Activated CD4-positive, alpha-beta T cell treated with anti-CD3 and anti-CD28 coated beads for 36 hours (primary cell): ENCODE measurements around the gene CCDC61. TPM values are rescaled to one million over a fixed set of nuclear protein-coding genes. Genes with fewer than 3 reads are reported as not detected.
A peak's percentile ranks its signal among the peaks of the same experiment; 100 is the strongest.

Experiments
- ATAC-seq: fragments of 200-7000 bp; cut with Tn5 transposase; one replicate; pipeline ENCODE4 v1.10.0; 2021; ENCODE audit warnings: mild to moderate bottlenecking, moderate library complexity
- CTCF ChIA-PET: fragments of 350-600 bp; sonication (Branson Sonifier 250); formaldehyde crosslinking; loops from one replicate; lab custom pipeline; 2021; ENCODE audit warnings: antibody characterized with exemption; lab: Charles Lee
- POLR2A ChIA-PET: fragments of 350-600 bp; sonication (Branson Sonifier 250); formaldehyde crosslinking; loops from one replicate; lab custom pipeline; 2021; ENCODE audit warnings: antibody characterized with exemption, inconsistent platforms; lab: Charles Lee
- DNase-seq: peaks from one replicate; pipeline ENCODE4 v3.0.0-alpha.2; 2020
- H3K27ac Mint-ChIP-seq: one replicate; pipeline ENCODE4 v1.8.0; 2021; ENCODE audit warnings: mixed read lengths
- H3K27me3 Mint-ChIP-seq: one replicate; pipeline ENCODE4 v1.8.0; 2021; ENCODE audit warnings: mixed read lengths
- H3K36me3 Mint-ChIP-seq: one replicate; pipeline ENCODE4 v1.8.0; 2021; ENCODE audit warnings: low read depth, mixed read lengths
- H3K4me1 Mint-ChIP-seq: one replicate; pipeline ENCODE4 v1.8.0; 2021; ENCODE audit warnings: mixed read lengths
- H3K4me3 Mint-ChIP-seq: one replicate; pipeline ENCODE4 v1.8.0; 2021; ENCODE audit warnings: mild to moderate bottlenecking, moderate library complexity, mixed read lengths
- H3K9me3 Mint-ChIP-seq: one replicate; pipeline ENCODE4 v1.8.0; 2021; ENCODE audit warnings: low read depth, mixed read lengths
- intact Hi-C, 2 experiments: fragments of 100-400 bp; cut with DNase I in 1 of 2; cut with micrococcal nuclease in 1 of 2; formaldehyde crosslinking; loops; one replicate each; pipeline versions ENCODE4 v1.14.2 to v1.15.1; 2022 to 2024; cut with DNase I, micrococcal nuclease
- total RNA-seq, 2 experiments: library from RNA; stranded (reverse); gene quantifications; one replicate each; pipeline ENCODE4 v1.2.3, GENCODE V29; 2021

The CCDC61 gene
- total RNA-seq, 2 experiments from 2014 or later = 22.4 to 26.2 TPM

GRCh38 chr19:45975306-45976070, 19.8 kb upstream of the CCDC61 start:
- intact Hi-C loops = no loop called here
- H3K4me3 Mint-ChIP-seq = no peak overlapping the region
- no peak overlapping the region for H3K27ac Mint-ChIP-seq
- ChIA-PET POLR2A (no interaction called here), CTCF (interaction anchor here (0.5 kb wide), 1 partner anchor 53 kb away, joined by 3 read pairs; no protein-coding TSS in a partner anchor)
- ATAC-seq = no peak
- H3K27me3 Mint-ChIP-seq = peaks cover 41% of the 10 kb centered on the region
- H3K4me1 Mint-ChIP-seq = peaks cover 17% of the 10 kb centered on the region
- no peaks in the 10 kb centered on the region for H3K36me3 Mint-ChIP-seq
- no peak for DNase-seq
- H3K9me3 Mint-ChIP-seq = no peaks in the 10 kb centered on the region

- DNase-seq = no peak
- no peak overlapping the region for H3K27ac Mint-ChIP-seq
- peaks cover 15% of the 10 kb centered on the region for H3K4me1 Mint-ChIP-seq
- H3K9me3 Mint-ChIP-seq = no peaks in the 10 kb centered on the region
- H3K4me3 Mint-ChIP-seq = no peak overlapping the region
- no peaks in the 10 kb centered on the region for H3K36me3 Mint-ChIP-seq
- H3K27me3 Mint-ChIP-seq = peaks cover 37% of the 10 kb centered on the region
- ChIA-PET CTCF (interaction anchor here (0.5 kb wide), 1 partner anchor 53 kb away, joined by 3 read pairs; no protein-coding TSS in a partner anchor), POLR2A (no interaction called here)
- ATAC-seq = no peak
- intact Hi-C loops = no loop called here
These were observed 19.1 kb upstream of the CCDC61 start for GRCh38 chr19:45976178-45976577.

GRCh38 chr19:45978156-45978555, 17.1 kb upstream of the CCDC61 start:
- ChIA-PET POLR2A (no interaction called here), CTCF (interaction anchor here (1.0 kb wide), 1 partner anchor 112 kb away, joined by 3 read pairs; no protein-coding TSS in a partner anchor)
- intact Hi-C loops = no loop called here
- no peaks in the 10 kb centered on the region for H3K9me3 Mint-ChIP-seq
- no peak overlapping the region for H3K27ac Mint-ChIP-seq
- ATAC-seq = no peak
- peaks cover 25% of the 10 kb centered on the region for H3K27me3 Mint-ChIP-seq
- H3K4me3 Mint-ChIP-seq = no peak overlapping the region
- peaks cover 3% of the 10 kb centered on the region for H3K4me1 Mint-ChIP-seq
- no peaks in the 10 kb centered on the region for H3K36me3 Mint-ChIP-seq
- no peak for DNase-seq

GRCh38 chr19:45981350-45981749, 13.9 kb upstream of the CCDC61 start:
- Mint-ChIP-seq H3K4me3 (no peak overlapping the region), H3K36me3 (no peaks in the 10 kb centered on the region), H3K4me1 (no peaks in the 10 kb centered on the region), H3K9me3 (no peaks in the 10 kb centered on the region), H3K27ac (no peak overlapping the region), H3K27me3 (peaks cover 7% of the 10 kb centered on the region)
- POLR2A ChIA-PET = no interaction called here
- DNase-seq (no peak), ATAC-seq (no peak)
- CTCF ChIA-PET = interaction anchor here (0.5 to 0.6 kb wide), 2 partner anchors 13 to 59 kb away, joined by 3 to 5 read pairs; no protein-coding TSS in a partner anchor
- intact Hi-C loops = no loop called here

- Mint-ChIP-seq H3K36me3 (no peaks in the 10 kb centered on the region), H3K4me3 (no peak overlapping the region), H3K27me3 (peaks cover 6% of the 10 kb centered on the region), H3K27ac (no peak overlapping the region), H3K9me3 (no peaks in the 10 kb centered on the region), H3K4me1 (no peaks in the 10 kb centered on the region)
- no peak for DNase-seq
- intact Hi-C loops = no loop called here
- no peak for ATAC-seq
- ChIA-PET POLR2A (no interaction called here), CTCF (interaction anchor here (0.7 kb wide), 1 partner anchor 368 kb away, joined by 3 read pairs; no protein-coding TSS in a partner anchor)
These were observed 9.9 kb upstream of the CCDC61 start for GRCh38 chr19:45985321-45985720.

- ChIA-PET POLR2A (no interaction called here), CTCF (interaction anchor here (0.6 to 1.2 kb wide), 2 partner anchors 19 to 185 kb away, joined by 3 read pairs; no protein-coding TSS in a partner anchor)
- Mint-ChIP-seq H3K27me3 (peaks cover 7% of the 10 kb centered on the region), H3K36me3 (no peaks in the 10 kb centered on the region), H3K4me3 (no peak overlapping the region), H3K4me1 (no peaks in the 10 kb centered on the region), H3K27ac (no peak overlapping the region), H3K9me3 (no peaks in the 10 kb centered on the region)
- intact Hi-C loops = no loop called here
- no peak for DNase-seq
- ATAC-seq = no peak
These were observed 5.0 kb upstream of the CCDC61 start for GRCh38 chr19:45990113-45990728.

- Mint-ChIP-seq H3K9me3 (no peaks in the 10 kb centered on the region), H3K4me1 (peaks cover 16% of the 10 kb centered on the region), H3K4me3 (no peak overlapping the region), H3K27me3 (peaks cover 5% of the 10 kb centered on the region), H3K27ac (no peak overlapping the region), H3K36me3 (peaks cover 10% of the 10 kb centered on the region)
- intact Hi-C loops = no loop called here
- CTCF ChIA-PET = interaction anchor here (0.6 to 2.2 kb wide), 10 partner anchors 9 to 436 kb away, joined by 3 to 8 read pairs (median 4); partner anchors contain the start of gene MYPOP
- peak; percentile 2 for ATAC-seq
- POLR2A ChIA-PET = interaction anchor here (1.0 kb wide), 2 partner anchors 92 to 131 kb away, joined by 3 to 4 read pairs; partner anchors contain the start of gene SYMPK
- DNase-seq = no peak
These were observed 740 bp upstream of the CCDC61 start for GRCh38 chr19:45994456-45994997.

- Mint-ChIP-seq H3K4me3 (no peak overlapping the region), H3K9me3 (no peaks in the 10 kb centered on the region), H3K36me3 (peaks cover 10% of the 10 kb centered on the region), H3K27ac (no peak overlapping the region), H3K27me3 (peaks cover 5% of the 10 kb centered on the region), H3K4me1 (peaks cover 29% of the 10 kb centered on the region)
- ATAC-seq (no peak), DNase-seq (no peak)
- ChIA-PET POLR2A (interaction anchor here (1.0 kb wide), 1 partner anchor 93 kb away, joined by 4 read pairs; no protein-coding TSS in a partner anchor), CTCF (interaction anchor here (0.8 to 2.2 kb wide), 10 partner anchors 10 to 269 kb away, joined by 3 to 8 read pairs (median 4); partner anchors contain the start of gene MYPOP)
- intact Hi-C loops = loop anchor here (1.0 kb wide), 14 partner anchors 20 to 818 kb away; partner anchors contain the start of genes IRF2BP1 (in 2 of the 2), SYMPK (in 2 of the 2), BLOC1S3 (in 1 of the 2) and DMWD (in 1 of the 2)
These were observed 583 bp downstream of the CCDC61 start for GRCh38 chr19:45995715-45996385.

- Mint-ChIP-seq H3K4me1 (peaks cover 31% of the 10 kb centered on the region), H3K27me3 (peaks cover 5% of the 10 kb centered on the region), H3K4me3 (no peak overlapping the region), H3K9me3 (no peaks in the 10 kb centered on the region), H3K36me3 (peaks cover 10% of the 10 kb centered on the region), H3K27ac (no peak overlapping the region)
- no peak for DNase-seq
- ChIA-PET CTCF (interaction anchor here (0.7 kb wide), 1 partner anchor 284 kb away, joined by 3 read pairs; no protein-coding TSS in a partner anchor), POLR2A (no interaction called here)
- ATAC-seq = no peak
- intact Hi-C loops = no loop called here
These were observed 1.7 kb downstream of the CCDC61 start for GRCh38 chr19:45996933-45997332.

- intact Hi-C loops = no loop called here
- Mint-ChIP-seq H3K27ac (no peak overlapping the region), H3K9me3 (no peaks in the 10 kb centered on the region), H3K4me1 (peaks cover 31% of the 10 kb centered on the region), H3K36me3 (peaks cover 16% of the 10 kb centered on the region), H3K27me3 (peaks cover 5% of the 10 kb centered on the region), H3K4me3 (no peak overlapping the region)
- ATAC-seq = no peak
- ChIA-PET CTCF (interaction anchor here (0.6 to 1.1 kb wide), 3 partner anchors 10 to 95 kb away, joined by 3 to 4 read pairs (median 4); no protein-coding TSS in a partner anchor), POLR2A (no interaction called here)
- DNase-seq = no peak
These were observed 3.6 kb downstream of the CCDC61 start for GRCh38 chr19:45998834-45999233.
